ENCODE data around the gene KCNIP1. TPM values are rescaled to one million over a fixed set of nuclear protein-coding genes. Genes with fewer than 3 reads are reported as not detected.

Gene KCNIP1
- total RNA-seq, 4 donors from 2014 or later: 0.97 to 1.7 TPM; not detected in 2

DNA sequence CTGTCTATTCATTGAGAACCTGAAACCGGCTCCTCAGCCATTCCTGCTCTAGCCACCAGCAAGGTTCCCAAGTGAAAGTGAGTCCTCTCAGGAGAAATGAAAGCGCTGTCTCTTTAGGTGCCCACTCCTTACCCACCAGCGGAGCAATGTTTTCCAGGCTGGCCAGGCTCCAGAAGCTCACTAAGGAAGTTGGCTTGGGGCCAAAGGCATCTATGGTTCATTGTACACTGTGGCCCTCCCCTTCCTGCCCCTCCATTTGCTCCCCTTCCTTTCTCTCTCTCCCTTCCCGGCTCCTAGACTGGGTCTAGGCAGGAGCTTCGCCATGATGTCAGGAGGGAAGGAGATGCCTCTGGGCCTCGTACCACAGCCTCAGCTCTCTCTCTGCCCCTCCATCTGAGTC, 278.6 kb downstream of the KCNIP1 start:
- Histone ChIP-seq H3K27me3 (no peaks in the 10 kb centered on the region), H3K4me3 (no peak overlapping the region), H3K36me3 (no peaks in the 10 kb centered on the region), H3K4me1 (peaks cover 0 to 16% (median 0%) of the 10 kb centered on the region in 4 donors), H3K9me3 (no peaks in the 10 kb centered on the region), H3K27ac (replicated peaks in 1 of 4) (no peak overlapping the region)
- no peak for DNase-seq (ENCODE audit: extremely low spot score)
- intact Hi-C loops (cut with DNase I): no loop called here
- WGBS: 69% methylated on average over 6 of the region's 6 CpGs
- TF ChIP-seq POLR2A (IDR thresholded peaks at IDR 0.05; ENCODE audit: low read depth): no peak
- TF ChIP-seq, protein P1, sequence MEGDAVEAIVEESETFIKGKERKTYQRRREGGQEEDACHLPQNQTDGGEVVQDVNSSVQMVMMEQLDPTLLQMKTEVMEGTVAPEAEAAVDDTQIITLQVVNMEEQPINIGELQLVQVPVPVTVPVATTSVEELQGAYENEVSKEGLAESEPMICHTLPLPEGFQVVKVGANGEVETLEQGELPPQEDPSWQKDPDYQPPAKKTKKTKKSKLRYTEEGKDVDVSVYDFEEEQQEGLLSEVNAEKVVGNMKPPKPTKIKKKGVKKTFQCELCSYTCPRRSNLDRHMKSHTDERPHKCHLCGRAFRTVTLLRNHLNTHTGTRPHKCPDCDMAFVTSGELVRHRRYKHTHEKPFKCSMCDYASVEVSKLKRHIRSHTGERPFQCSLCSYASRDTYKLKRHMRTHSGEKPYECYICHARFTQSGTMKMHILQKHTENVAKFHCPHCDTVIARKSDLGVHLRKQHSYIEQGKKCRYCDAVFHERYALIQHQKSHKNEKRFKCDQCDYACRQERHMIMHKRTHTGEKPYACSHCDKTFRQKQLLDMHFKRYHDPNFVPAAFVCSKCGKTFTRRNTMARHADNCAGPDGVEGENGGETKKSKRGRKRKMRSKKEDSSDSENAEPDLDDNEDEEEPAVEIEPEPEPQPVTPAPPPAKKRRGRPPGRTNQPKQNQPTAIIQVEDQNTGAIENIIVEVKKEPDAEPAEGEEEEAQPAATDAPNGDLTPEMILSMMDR (IDR thresholded peaks at IDR 0.05): no peak
- no peak for TF ChIP-seq POLR2AphosphoS5 (IDR thresholded peaks at IDR 0.05)
- no peak for TF ChIP-seq EP300 (IDR thresholded peaks at IDR 0.05)

DNA sequence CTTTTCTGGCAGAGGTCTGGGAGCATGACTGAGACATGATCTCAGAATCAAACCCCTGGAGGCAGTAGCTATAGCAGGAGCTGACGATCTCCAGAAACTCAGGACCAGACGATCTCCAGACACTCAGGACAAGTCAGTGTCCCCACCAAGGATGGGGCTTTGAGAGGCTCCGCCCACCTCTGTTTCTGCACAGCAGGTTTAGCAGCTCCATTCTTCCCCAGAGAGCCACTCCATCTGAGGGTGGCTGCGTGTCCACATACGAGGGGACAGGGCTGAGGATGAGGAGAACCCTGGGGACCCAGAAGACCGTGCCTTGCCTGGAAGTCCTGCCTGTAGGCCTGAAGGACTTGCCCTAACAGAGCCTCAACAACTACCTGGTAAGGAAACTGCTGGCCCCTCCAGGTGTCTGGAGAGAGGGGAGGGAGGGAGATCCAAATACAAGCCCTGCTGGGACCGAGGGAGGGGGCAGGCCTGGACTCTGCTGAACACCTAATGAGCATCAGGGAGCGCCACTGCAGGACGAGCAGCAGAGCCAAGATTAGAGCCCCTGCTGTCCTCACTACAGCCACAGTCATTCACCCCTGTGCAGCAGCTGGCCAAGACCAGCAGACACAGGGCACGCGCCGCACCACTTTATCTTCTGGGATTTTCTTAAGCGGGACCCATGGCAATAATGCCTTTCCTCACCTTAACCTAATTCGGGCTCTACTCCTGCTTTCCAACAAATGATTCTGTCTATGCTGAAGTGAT, 279.9 kb downstream of the KCNIP1 start, which contains the start of gene GABRP:
TSS of gene GABRP (plus strand) at position 228 of the 750 bp plus-strand sequence. CDS start 4,891 bp downstream, outside the sequence.
- H3K27me3 ChIP-seq: no peaks in the 10 kb centered on the region
- H3K36me3 ChIP-seq: no peaks in the 10 kb centered on the region
- peaks cover 0 to 16% (median 0%) of the 10 kb centered on the region in 4 donors for H3K4me1 ChIP-seq
- H3K9me3 ChIP-seq: no peaks in the 10 kb centered on the region
- no peak within 1 kb of the TSS for H3K27ac ChIP-seq (replicated peaks in 1 of 4)
- no peak for DNase-seq (ENCODE audit: extremely low spot score)
- 89% methylated on average over 11 of the region's 14 CpGs for WGBS
- TF ChIP-seq POLR2AphosphoS5 (IDR thresholded peaks at IDR 0.05) (no peak), EP300 (IDR thresholded peaks at IDR 0.05) (no peak), POLR2A (IDR thresholded peaks at IDR 0.05; ENCODE audit: low read depth) (no peak)
- TF ChIP-seq, protein P1 (IDR thresholded peaks at IDR 0.05): no peak
- intact Hi-C loops (cut with DNase I): no loop called here
- H3K4me3 ChIP-seq: no peak within 1 kb of the TSS

DNA sequence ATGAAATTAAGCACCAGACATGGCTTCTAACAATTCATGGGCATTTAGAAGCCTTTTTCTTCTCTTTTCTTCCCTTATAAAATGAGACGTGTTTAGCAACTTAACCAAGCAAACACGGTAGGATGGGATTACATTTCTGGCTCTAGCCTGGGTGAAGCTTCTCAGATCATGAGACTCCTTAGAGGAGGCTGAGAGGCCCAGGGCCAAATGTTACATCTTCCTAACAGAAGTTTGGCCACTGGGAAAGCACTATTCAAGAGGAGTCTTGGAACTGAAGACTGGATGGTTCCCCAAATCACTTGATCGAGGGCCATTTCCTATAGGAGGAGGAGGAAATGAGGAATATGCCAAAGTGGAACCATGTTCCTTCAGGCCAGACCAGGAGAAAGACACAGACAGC, 281.6 kb downstream of the KCNIP1 start:
- H3K36me3 ChIP-seq: no peaks in the 10 kb centered on the region
- peaks cover 0 to 21% (median 0%) of the 10 kb centered on the region in 4 donors for H3K4me1 ChIP-seq
- TF ChIP-seq POLR2AphosphoS5 (IDR thresholded peaks at IDR 0.05) (no peak), EP300 (IDR thresholded peaks at IDR 0.05) (no peak), POLR2A (IDR thresholded peaks at IDR 0.05; ENCODE audit: low read depth) (no peak)
- TF ChIP-seq, protein P1 (IDR thresholded peaks at IDR 0.05): no peak
- no peaks in the 10 kb centered on the region for H3K9me3 ChIP-seq
- intact Hi-C loops (cut with DNase I): no loop called here
- H3K4me3 ChIP-seq: no peak overlapping the region
- DNase-seq (ENCODE audit: extremely low spot score): no peak
- no peak overlapping the region for H3K27ac ChIP-seq (replicated peaks in 1 of 4)
- 74% methylated on average over 3 of the region's 3 CpGs for WGBS
- H3K27me3 ChIP-seq: no peaks in the 10 kb centered on the region

Other genes starting within 250 kb of the KCNIP1 start
- 10 to 100 TPM in 2 of 4 donors, 1 to 10 TPM in 2; 6.8 to 20.4 (median 9.0) TPM for gene LCP2, start 206.2 kb upstream of the KCNIP1 start, total RNA-seq
- 10 to 100 TPM; 45.6 to 83.0 (median 78.8) TPM for gene KCNMB1, start 114.7 kb upstream of the KCNIP1 start, total RNA-seq

Data from esophagus muscularis mucosa (tissue), 4 donors.